Left kidney (tissue), 2 donors: ENCODE measurements around the gene SLC6A3. TPM values are rescaled to one million over a fixed set of nuclear protein-coding genes. Genes with fewer than 3 reads are reported as not detected.
"Not testable (repeated sequence)": the region's sequence is repeated elsewhere in the genome, so short reads cannot be mapped to it uniquely, and the experiment has no call there.

Experiments used
- DNase-seq: peaks from one replicate; pipeline ENCODE4 v3.0.0-alpha.2; 2013
- polyA plus RNA-seq: library from polyadenylated mRNA; unstranded; fragments of 120-200 nt; gene quantifications from one replicate; pipeline ENCODE4 v1.2.1, GENCODE V29; 2013; ENCODE audit not compliant: insufficient read length

The SLC6A3 gene
- polyA plus RNA-seq, 1 donor = 0.60 TPM

DNA sequence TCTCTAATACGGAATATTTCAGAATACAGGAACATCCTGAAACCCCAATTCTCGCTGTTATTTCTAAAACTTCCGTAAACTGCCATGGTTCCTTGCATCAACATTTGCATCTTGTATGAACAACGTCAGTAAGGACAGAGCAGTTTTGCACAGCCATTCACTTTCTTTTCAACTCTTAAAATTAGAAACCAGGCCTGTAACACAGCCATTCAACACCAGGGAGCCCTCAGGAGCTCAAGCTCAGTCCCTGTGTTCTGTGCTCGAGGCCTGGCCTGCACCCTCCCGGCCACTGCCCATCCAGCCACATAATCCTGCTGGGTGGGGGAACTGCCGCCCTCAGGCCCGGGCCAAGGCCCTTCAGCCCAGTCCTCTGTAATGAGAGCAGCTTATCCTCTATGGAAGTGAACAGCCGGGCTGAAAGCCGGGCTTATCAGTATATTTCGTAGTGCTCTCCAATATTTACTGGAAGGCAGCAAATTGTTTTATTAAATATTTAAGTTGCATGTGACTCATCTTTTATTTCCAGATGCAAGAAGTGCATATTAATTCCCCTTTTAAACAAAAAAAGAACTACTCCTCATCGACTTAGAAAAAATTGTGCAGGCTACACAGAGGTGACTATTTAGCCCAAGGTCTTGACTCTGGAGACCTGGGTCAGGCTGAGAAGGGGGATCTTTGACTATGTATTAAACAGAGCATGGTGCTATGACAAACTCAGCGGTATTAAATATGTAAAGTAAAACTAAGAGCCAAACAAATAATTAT is 33.2 kb upstream of the SLC6A3 start:
- no peak for DNase-seq

GRCh38 chr5:1477341-1477740 is 32.1 kb upstream of the SLC6A3 start:
- DNase-seq = no peak

GRCh38 chr5:1476967-1477310 is 31.7 kb upstream of the SLC6A3 start:
- no peak for DNase-seq

DNA sequence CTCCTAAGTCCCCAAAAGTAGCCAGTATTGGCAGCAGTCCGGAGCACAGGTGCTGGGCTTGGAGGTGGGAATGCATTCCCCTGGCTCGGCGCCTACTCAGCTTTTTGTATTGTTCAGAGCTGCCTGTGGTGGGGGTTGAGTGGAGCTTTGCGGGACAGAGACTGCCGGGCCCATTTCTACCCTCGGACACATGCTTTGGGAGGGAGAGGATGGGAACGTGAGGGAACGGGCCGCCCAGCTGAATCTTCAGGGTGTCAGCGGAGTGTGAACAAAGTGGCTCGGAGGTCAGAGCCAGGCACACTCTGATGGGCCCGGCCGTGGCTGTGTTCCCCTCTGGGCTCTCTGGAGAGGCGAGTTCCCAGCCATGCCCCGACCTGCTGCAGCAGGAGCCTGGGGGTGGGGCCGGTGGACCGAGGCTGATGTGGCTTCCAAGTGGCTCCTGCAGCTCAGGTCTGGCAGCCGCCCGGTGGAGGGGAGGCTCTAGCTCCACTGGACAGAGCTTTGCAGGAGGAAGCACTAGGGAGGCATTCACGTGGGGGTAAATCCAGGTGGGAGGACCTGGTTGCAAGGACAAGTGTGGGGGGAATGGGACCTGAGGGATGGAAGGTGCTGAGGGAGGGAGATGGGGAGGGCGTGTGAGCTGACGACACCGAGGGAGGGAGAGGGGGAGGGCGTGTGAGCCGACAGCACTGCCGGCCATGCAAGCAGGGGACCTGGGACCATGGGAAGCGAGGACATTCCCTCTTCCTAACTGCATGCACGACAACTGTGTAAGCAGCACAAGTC is 31.1 kb upstream of the SLC6A3 start:
- no peak for DNase-seq

DNA sequence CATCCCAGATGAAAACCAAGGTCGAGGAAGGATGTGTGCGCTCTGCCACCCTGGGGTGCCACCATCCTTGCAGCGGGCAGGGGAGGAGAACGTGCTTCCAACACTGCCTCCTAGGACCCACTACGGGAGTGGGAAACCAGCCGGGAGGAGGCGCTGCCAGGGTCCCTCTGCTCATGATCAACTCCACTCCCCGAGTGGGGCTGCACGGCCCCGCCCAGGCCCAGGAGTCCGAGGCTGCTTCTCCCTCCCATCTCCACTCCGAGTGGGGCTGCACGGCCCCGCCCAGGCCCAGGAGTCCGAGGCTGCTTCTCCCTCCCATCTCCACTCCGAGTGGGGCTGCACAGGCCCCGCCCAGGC is 30.3 kb upstream of the SLC6A3 start:
- DNase-seq = not testable (repeated sequence)

DNA sequence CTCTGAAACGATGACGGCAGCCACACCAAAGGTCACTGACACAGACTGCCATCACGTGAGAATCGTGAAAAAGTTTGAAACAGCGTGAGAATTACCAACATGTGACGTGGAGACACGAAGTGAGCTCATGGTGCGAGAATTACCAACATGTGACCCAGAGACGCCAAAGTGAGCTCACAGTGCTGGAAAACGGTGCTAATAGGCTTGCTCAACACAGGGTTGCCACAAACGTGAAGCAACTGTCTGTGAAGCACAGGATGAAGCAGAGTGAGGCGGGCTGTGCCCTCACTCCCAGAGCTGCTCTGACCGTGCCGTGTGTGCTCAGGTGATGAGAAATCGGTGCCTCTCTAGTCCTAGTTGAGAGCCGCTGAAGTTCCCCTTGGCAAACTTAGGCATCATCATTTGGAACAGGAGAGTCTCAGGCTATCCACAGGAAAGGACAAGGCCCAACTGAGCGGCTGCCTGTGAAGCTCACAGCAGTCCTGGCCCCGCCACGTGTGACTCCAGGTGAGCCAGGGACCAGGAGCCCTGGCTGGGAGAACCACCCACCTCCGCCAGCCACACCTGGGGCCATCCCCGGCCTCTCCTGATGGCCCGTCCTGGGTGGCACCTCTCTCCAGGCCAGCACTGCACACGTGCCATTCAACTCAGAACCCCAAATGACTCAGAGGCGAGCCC is 29.8 kb upstream of the SLC6A3 start:
- no peak for DNase-seq

DNA sequence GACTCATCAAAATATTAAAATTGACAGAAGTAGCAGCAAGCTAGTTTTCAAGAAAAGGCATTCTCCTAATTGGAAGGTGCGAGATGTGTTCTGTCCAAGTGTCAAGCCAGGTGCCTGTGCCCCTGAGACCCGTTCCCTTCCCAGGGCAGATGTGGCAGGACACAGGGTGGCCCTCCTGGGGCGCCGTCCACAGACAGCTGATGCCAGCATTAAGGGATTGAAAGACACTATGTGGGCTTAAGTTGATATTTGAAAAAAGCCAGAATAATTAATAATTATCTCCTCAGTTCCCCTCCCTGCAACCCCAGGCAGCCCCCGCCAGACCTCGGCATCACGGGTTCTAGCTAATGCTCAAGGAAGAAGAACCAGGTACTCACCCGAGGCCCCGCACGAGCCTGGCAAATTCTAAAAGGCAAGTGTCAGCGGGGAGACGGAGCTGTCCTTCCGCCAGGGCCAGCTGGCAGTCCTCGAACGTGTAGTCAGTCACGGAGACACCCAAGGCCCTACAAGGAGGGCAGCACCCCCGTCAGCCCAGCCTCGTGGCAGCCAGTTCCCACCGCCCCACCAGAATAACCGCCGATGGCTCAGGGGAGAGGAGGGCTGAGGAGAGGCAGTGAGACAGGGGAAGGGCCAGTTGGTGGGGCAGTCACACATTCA is 29.1 kb upstream of the SLC6A3 start:
- no peak for DNase-seq

DNA sequence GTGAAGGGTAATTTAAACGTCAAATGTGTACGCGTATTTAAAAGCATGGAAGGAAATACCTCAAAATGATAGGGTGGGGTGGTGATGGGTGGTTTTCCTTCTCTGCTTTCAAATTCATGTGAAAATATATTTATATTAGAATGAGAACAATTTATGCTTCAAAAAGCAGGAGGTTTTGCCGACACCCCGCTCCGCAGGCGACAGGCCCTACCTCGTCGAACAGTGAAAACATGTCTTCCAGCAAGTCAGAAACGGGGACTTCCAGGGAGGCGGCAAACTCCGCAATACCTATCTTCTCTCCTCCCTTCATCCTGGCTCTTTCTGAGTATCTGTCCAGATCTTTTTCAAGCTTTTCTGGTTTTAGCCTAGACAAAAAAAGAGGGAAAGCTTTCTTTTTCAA is 28.5 kb upstream of the SLC6A3 start:
- DNase-seq = no peak

DNA sequence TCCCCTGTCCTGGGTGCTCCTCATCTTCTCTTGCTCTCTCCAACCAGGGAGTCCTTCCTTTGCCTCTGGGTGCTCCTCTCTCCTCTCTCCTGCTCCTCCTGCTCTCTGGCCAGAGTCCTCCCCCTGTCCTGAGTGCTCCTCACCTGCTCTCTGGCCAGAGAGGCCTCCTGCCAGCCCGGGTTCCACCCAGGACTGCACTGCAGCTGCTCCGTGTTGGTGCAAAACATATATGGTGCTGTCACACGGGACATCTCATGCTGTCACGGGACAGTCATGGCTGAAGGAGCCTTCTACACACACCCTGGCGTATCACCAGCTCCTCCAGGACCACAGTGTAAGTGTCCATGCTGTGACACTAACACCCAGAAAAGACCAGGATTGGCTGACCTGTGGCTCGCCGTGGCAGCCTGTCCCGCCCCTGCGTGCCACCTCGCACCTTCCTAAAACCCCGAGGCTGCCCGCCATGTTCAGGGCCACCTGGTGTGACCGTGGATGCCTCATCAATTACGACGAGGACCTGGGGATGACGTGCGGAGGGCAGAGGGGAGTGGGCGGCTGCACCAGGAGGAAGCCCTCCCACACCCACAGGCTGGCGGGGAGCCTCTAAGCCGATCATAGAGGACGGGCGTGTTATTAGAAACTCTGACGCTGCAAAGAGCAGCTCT is 27.9 kb upstream of the SLC6A3 start:
- no peak for DNase-seq

- no peak for DNase-seq
Measured at GRCh38 chr5:1471997-1472963, 27.0 kb upstream of the SLC6A3 start.

DNA sequence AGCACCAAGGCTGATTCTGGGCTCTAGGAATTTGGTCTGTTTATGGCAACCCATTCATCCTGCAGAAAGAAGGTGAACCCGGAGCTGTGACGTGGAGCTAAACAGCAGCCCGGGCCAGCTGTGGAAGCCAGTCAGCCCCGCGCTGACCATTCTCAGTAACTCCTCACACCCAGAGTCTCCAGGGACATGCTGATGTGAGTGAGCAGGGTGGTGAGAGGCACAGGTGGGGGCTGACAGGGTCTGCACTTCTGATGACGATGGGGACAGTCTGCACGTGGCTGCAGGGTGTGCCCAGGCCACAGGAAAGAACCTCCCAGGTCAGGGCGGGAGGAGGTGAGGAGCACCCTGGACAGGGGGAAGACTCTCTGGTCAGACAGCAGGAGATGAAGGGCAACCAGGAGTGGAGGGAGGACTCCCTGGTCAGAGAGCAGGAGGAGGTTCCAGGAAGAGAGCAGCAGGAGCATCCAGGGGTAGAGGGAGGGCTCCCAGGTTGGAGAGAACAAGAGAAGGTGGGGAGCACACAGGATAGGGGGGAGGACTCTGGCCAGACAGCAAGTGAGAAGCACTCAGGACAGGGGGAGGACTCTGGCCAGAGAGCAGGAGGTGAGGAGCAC is 26.1 kb upstream of the SLC6A3 start:
- DNase-seq = no peak

DNA sequence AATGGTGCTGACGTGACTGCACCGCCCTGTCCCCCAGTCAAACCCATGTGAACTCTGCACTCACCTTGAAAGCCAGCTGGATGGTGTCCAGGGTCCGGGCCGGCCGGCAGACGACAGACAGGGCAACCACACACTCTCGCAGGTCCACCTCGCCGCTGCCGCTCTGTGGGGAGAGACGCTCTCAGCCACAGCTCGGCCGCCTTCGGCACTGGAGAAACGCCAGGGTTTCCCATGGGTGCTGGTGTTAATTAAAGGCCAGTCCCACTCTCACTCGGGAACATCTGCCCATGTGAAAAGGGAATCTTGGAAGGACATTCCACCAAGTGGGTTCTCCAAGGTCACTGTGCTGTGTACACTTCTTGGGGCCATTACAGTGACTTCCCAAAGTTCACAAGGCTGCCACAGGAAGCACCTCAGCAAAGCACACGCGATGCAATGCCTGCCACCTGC is 25.5 kb upstream of the SLC6A3 start:
- no peak for DNase-seq

GRCh38 chr5:1468629-1469527 is 23.6 kb upstream of the SLC6A3 start:
- DNase-seq = no peak

DNA sequence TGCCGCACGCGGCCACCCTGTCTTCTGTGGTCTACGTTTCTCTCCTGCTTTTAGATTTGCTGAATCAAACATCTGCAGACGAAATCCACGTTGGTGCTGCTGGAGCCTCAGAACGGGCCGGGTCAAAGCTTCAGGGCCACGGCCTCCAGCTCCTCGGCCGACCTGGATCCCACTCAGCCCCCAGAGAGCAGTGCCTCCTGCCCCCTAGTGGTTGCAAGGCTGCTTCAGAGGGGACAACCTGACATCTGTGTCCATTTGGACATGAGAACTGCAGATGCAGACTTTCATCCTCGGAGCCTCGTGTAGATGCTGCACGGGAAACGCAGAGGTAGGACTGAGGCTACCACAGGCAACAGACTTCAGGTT is 23.0 kb upstream of the SLC6A3 start:
- no peak for DNase-seq

- no peak for DNase-seq
Measured at GRCh38 chr5:1467341-1468246, 22.4 kb upstream of the SLC6A3 start.

DNA sequence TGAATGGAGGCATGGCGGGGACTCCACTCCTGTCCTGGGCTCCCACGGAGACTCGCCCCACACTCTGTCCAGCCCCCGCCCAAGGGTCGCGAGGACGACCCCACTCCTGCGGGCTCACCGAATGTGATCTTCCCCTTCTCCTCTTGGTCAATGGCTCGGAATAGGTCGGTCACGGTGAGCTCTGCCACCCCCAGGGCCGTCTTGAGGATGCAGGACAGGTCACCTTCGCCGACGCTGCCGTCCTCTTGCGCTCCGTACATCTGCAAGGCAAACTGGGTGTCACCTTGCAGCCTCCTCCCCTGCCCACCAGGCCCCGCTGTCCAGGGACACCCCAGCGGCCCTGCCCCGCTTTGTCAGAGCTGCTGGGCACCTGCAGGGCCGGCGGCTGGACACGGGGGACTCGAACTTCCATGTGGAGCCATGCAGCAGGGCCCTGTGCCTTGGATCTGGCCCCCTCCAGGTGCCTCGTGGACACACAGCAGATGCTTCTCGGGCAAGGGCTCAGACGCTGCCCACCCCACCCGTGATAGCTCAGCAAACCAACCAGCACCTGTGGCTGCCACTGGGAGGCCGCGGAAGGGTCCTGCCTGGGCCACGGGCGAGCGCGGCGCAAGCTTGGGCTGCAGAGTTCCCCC is 21.5 kb upstream of the SLC6A3 start:
- DNase-seq = no peak

GRCh38 chr5:1465966-1466471 is 20.8 kb upstream of the SLC6A3 start:
- DNase-seq = no peak

- DNase-seq = no peak
Measured at GRCh38 chr5:1465117-1465516, 19.9 kb upstream of the SLC6A3 start.
